ENCODE measurements around the gene ACTA2. TPM values are rescaled to one million over a fixed set of nuclear protein-coding genes. Genes with fewer than 3 reads are reported as not detected.

The ACTA2 gene
- total RNA-seq, 1 donor from 2014 or later: 2.4 TPM

DNA sequence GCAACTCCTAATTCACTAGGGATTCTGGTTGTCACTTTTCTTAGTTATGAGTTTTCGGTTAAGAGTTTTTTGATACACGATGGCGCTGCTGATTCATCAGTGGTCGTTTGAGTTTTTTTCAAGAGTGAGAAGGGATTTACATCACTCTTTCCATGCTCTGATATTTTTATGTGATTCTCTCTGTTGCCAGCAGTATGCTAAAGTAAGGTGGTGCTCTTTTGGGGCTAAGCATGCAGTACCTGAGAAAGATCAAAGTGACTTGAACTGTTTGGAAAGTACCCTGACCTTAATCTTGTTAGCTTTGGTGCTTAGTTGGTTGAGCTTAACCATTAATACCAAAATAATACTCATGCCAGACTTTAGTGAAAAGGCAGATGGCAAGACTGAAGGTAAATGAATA is 44.4 kb downstream of the ACTA2 start:
- no peaks in the 10 kb centered on the region for H3K9me3 Mint-ChIP-seq

DNA sequence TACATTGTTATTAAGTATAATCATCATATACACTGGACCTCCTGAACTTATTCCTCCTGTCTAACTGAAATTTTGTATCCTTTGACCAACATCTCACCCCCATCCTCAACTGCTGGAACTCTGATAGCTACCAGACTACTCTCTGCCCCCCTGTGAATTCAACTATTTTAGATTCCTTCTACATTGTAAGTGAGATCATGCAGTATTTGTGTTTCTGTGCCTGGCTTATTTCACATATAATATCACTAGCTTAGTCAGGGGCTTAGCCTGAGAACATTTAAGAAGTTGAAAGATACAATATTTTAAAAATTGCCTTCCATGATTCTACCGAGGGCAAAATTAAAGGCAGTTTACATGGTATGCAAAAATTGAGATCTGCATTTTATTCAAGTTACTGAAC is 45.7 kb downstream of the ACTA2 start:
- TF ChIP-seq, protein P1, sequence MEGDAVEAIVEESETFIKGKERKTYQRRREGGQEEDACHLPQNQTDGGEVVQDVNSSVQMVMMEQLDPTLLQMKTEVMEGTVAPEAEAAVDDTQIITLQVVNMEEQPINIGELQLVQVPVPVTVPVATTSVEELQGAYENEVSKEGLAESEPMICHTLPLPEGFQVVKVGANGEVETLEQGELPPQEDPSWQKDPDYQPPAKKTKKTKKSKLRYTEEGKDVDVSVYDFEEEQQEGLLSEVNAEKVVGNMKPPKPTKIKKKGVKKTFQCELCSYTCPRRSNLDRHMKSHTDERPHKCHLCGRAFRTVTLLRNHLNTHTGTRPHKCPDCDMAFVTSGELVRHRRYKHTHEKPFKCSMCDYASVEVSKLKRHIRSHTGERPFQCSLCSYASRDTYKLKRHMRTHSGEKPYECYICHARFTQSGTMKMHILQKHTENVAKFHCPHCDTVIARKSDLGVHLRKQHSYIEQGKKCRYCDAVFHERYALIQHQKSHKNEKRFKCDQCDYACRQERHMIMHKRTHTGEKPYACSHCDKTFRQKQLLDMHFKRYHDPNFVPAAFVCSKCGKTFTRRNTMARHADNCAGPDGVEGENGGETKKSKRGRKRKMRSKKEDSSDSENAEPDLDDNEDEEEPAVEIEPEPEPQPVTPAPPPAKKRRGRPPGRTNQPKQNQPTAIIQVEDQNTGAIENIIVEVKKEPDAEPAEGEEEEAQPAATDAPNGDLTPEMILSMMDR (IDR thresholded peaks at IDR 0.05): no peak
- peaks cover 14% of the 10 kb centered on the region for H3K4me1 Mint-ChIP-seq
- ChIA-PET CTCF (interaction anchor here (1.2 to 4.6 kb wide), 3 partner anchors 27 to 70 kb away, joined by 3 to 22 read pairs (median 8); partner anchors contain the start of gene STAMBPL1), POLR2A (interaction anchor here (0.6 kb wide), 1 partner anchor 486 kb away, joined by 9 read pairs; the partner anchor contains the start of gene IFIT1)
- H3K27ac Mint-ChIP-seq: no peak overlapping the region
- DNase-seq: no peak
- intact Hi-C loops (cut with micrococcal nuclease): loop anchor here (10.0 kb wide), 1 partner anchor 522 kb away; no protein-coding TSS in a partner anchor
- ATAC-seq (ENCODE audit: low read depth): no peak
- peaks cover 82% of the 10 kb centered on the region for H3K36me3 Mint-ChIP-seq (ENCODE audit: low read depth)
- H3K9me3 Mint-ChIP-seq: no peaks in the 10 kb centered on the region
- no peaks in the 10 kb centered on the region for H3K27me3 Mint-ChIP-seq
- no peak overlapping the region for H3K4me3 Mint-ChIP-seq

More for the DNA sequence above, 44.4 kb downstream of the ACTA2 start:
- intact Hi-C loops (cut with micrococcal nuclease): loop anchor here (10.0 kb wide), 1 partner anchor 523 kb away; no protein-coding TSS in a partner anchor
- H3K27ac Mint-ChIP-seq: no peak overlapping the region
- H3K27me3 Mint-ChIP-seq: no peaks in the 10 kb centered on the region
- DNase-seq: no peak
- peaks cover 82% of the 10 kb centered on the region for H3K36me3 Mint-ChIP-seq (ENCODE audit: low read depth)
- POLR2A ChIA-PET: interaction anchor here (1.7 kb wide), 1 partner anchor 28 kb away, joined by 6 read pairs; the partner anchor contains the start of gene STAMBPL1
- no peak for ATAC-seq (ENCODE audit: low read depth)
- peaks cover 4% of the 10 kb centered on the region for H3K4me1 Mint-ChIP-seq
- TF ChIP-seq, protein P1 (IDR thresholded peaks at IDR 0.05): no peak
- no peak overlapping the region for H3K4me3 Mint-ChIP-seq
- CTCF ChIA-PET: interaction anchor here (1.4 to 4.6 kb wide), 2 partner anchors 25 to 72 kb away, joined by 4 to 22 read pairs; no protein-coding TSS in a partner anchor

DNA sequence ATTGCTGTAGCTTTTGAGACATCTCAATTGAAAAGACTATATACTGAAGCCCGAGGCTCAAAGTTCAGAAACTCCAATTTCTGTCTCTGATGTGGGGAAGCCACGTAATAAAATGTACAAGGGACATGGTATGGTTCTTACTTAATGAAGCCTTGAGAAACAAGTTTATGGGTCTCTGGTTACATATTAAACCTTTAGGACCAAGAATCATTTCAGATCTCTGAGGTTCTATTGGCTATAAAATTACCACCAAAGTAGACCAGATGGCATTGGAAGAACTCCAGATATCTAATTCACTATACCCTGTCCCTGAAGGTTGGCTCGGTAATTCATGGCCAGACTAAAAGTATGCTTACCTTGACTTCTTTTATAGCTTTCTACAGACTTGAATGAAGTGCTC is 48.9 kb downstream of the ACTA2 start:
- TF ChIP-seq, protein P1 (IDR thresholded peaks at IDR 0.05): no peak
- H3K27ac Mint-ChIP-seq: peak overlapping the region; percentile 81
- no peaks in the 10 kb centered on the region for H3K27me3 Mint-ChIP-seq
- ATAC-seq (ENCODE audit: low read depth) (no peak), DNase-seq (no peak)
- ChIA-PET POLR2A (interaction anchor here (8.3 kb wide), 1 partner anchor 19 kb away, joined by 294 read pairs; the partner anchor contains the start of gene STAMBPL1), CTCF (interaction anchor here (0.6 to 4.4 kb wide), 3 partner anchors 30 to 50 kb away, joined by 3 to 44 read pairs (median 3); no protein-coding TSS in a partner anchor)
- peaks cover 59% of the 10 kb centered on the region for H3K36me3 Mint-ChIP-seq (ENCODE audit: low read depth)
- intact Hi-C loops (cut with micrococcal nuclease): loop anchor here (10.0 kb wide), 1 partner anchor 519 kb away; no protein-coding TSS in a partner anchor
- H3K9me3 Mint-ChIP-seq: no peaks in the 10 kb centered on the region
- peaks cover 43% of the 10 kb centered on the region for H3K4me1 Mint-ChIP-seq
- H3K4me3 Mint-ChIP-seq: no peak overlapping the region

GRCh38 chr10:88901984-88902789 is 50.4 kb downstream of the ACTA2 start:
- no peaks in the 10 kb centered on the region for H3K27me3 Mint-ChIP-seq
- peak overlapping the region; percentile 98 for H3K27ac Mint-ChIP-seq
- intact Hi-C loops (cut with micrococcal nuclease): loop anchor here (1.0 to 10.0 kb wide), 6 partner anchors 16 to 517 kb away; partner anchors contain the start of gene STAMBPL1
- TF ChIP-seq, protein P1 (IDR thresholded peaks at IDR 0.05): no peak
- ChIA-PET CTCF (interaction anchor here (0.9 to 4.4 kb wide), 7 partner anchors 14 to 315 kb away, joined by 3 to 44 read pairs (median 11); partner anchors contain the start of gene STAMBPL1), POLR2A (interaction anchor here (0.6 to 8.3 kb wide), 10 partner anchors 18 to 1040 kb away, joined by 3 to 294 read pairs (median 6); partner anchors contain the start of genes FAS, IFIT5 and STAMBPL1)
- H3K4me1 Mint-ChIP-seq: peaks cover 57% of the 10 kb centered on the region
- H3K9me3 Mint-ChIP-seq: no peaks in the 10 kb centered on the region
- H3K4me3 Mint-ChIP-seq: peak overlapping the region; percentile 65
- ATAC-seq (ENCODE audit: low read depth): peak; percentile 45
- peaks cover 47% of the 10 kb centered on the region for H3K36me3 Mint-ChIP-seq (ENCODE audit: low read depth)
- no peak for DNase-seq

Measured in activated B cell treated with CpG ODN at 0.5 μM for 24 hours (primary cell).